HepG2 (cell line): ENCODE data around the gene DCLK1.

Experiments
- CTCF ChIP-seq: sonication (generic); formaldehyde crosslinking; IDR thresholded peaks from 2 replicates; pipeline ENCODE4 v1.5.0; 2020; ENCODE audit warnings: mild to moderate bottlenecking, missing genetic modification reagents, moderate library complexity
- FOXM1 ChIP-seq: sonication (generic); formaldehyde crosslinking; IDR thresholded peaks from 2 replicates; pipeline ENCODE4 v1.5.0; 2020; ENCODE audit warnings: missing genetic modification reagents
- MAZ ChIP-seq, 2 experiments: sonication (generic) in 1 of 2; formaldehyde crosslinking in 1 of 2; IDR thresholded peaks; 2 replicates each; pipeline versions ENCODE4 v1.5.0 to v1.6.1; 2012 to 2020; ENCODE audit warnings: low read depth in 2 of 2, mild to moderate bottlenecking in 2 of 2, borderline replicate concordance in 1 of 2, improper control_type of control experiment in 1 of 2, low read length in 1 of 2, missing genetic modification reagents in 1 of 2, moderate library complexity in 1 of 2
- NFE2L1 ChIP-seq: sonication (generic); formaldehyde crosslinking; IDR thresholded peaks from 2 replicates; pipeline ENCODE4 v1.4.0; 2020; ENCODE audit warnings: missing genetic modification reagents, mild to moderate bottlenecking, borderline replicate concordance
- RBM22 ChIP-seq: fragments of 200-400 bp; formaldehyde crosslinking; optimal IDR thresholded peaks from 2 replicates; pipeline ENCODE3; 2017; ENCODE audit warnings: mild to moderate bottlenecking, low read length, moderate library complexity
- SOX6 ChIP-seq, 2 experiments: fragments of 450-650 bp in 1 of 2; sonication (generic) in 1 of 2; formaldehyde crosslinking in 1 of 2; IDR thresholded peaks; 2 replicates each; pipeline versions ENCODE4 v1.4.0 to v1.6.1; 2017 to 2020; ENCODE audit warnings: antibody characterized with exemption in 1 of 2, mild to moderate bottlenecking in 1 of 2, missing genetic modification reagents in 1 of 2
- STAT6 ChIP-seq: sonication (generic); formaldehyde crosslinking; IDR thresholded peaks from 2 replicates; pipeline ENCODE4 v1.4.0; 2020; ENCODE audit warnings: missing genetic modification reagents, mild to moderate bottlenecking, borderline replicate concordance
- TAF15 ChIP-seq: fragments of 200-400 bp; formaldehyde crosslinking; IDR thresholded peaks from one replicate; pipeline ENCODE4 v1.6.1; 2018; ENCODE audit warnings: mild to moderate bottlenecking, low read depth, low read length; ENCODE audit not compliant: poor library complexity, severe bottlenecking
- ZNF431 ChIP-seq: sonication (generic); formaldehyde crosslinking; IDR thresholded peaks from 2 replicates; pipeline ENCODE4 v1.9.0; 2022; ENCODE audit warnings: missing genetic modification reagents, low read depth, mild to moderate bottlenecking, borderline replicate concordance
- ZNF724P ChIP-seq: sonication (generic); formaldehyde crosslinking; IDR thresholded peaks from 2 replicates; pipeline ENCODE4 v1.8.0; 2022; ENCODE audit warnings: missing genetic modification reagents, borderline replicate concordance
- ZNF790 ChIP-seq: sonication (generic); formaldehyde crosslinking; IDR thresholded peaks from 2 replicates; pipeline ENCODE4 v1.8.0; 2022; ENCODE audit warnings: missing genetic modification reagents, mild to moderate bottlenecking, borderline replicate concordance
- TF ChIP-seq, protein P1 (sequence below): IDR thresholded peaks from 2 replicates; pipeline ENCODE4 v1.6.1; 2012; ENCODE audit warnings: inconsistent platforms
- TF ChIP-seq, protein P2 (sequence below): IDR thresholded peaks from 2 replicates; pipeline ENCODE4 v1.6.1; 2016; ENCODE audit warnings: low read depth

DNA sequence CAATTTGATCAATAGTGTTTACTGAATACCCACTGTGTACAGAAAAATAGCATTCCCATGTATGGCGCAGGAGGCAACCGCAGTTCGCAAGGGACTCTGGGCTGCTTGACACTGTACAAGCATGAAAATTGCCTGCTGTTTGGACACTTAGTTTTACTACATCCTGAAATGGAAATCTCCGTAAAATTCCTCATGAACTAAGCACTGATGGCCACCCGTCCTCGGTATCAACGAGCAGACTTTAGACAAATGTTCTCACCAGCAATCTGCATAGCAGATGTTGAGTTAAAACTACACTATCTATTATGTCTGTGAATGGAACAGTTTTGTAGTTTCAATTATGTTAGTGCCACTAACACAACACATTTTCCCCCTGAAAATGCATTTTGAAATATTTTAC lies 294.7 kb downstream of the DCLK1 start:
- TF ChIP-seq ZNF431 (no peak), RBM22 (no peak), CTCF (CRISPR knock-in tag) (no peak), TAF15 (no peak), NFE2L1 (no peak), MAZ (IDR thresholded peaks at IDR 0.05; ENCODE audit: borderline replicate concordance, low read depth, low read length) (no peak), MAZ (CRISPR knock-in tag; IDR thresholded peaks at IDR 0.05; ENCODE audit: low read depth) (no peak), STAT6 (CRISPR knock-in tag) (no peak), SOX6 (IDR thresholded peaks at IDR 0.05) (no peak), SOX6 (CRISPR knock-in tag; IDR thresholded peaks at IDR 0.05) (no peak), ZNF724P (CRISPR knock-in tag) (no peak), FOXM1 (CRISPR knock-in tag) (no peak), ZNF790 (CRISPR knock-in tag) (no peak)
- TF ChIP-seq, protein P1, sequence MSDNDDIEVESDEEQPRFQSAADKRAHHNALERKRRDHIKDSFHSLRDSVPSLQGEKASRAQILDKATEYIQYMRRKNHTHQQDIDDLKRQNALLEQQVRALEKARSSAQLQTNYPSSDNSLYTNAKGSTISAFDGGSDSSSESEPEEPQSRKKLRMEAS = no peak
- TF ChIP-seq, protein P2, sequence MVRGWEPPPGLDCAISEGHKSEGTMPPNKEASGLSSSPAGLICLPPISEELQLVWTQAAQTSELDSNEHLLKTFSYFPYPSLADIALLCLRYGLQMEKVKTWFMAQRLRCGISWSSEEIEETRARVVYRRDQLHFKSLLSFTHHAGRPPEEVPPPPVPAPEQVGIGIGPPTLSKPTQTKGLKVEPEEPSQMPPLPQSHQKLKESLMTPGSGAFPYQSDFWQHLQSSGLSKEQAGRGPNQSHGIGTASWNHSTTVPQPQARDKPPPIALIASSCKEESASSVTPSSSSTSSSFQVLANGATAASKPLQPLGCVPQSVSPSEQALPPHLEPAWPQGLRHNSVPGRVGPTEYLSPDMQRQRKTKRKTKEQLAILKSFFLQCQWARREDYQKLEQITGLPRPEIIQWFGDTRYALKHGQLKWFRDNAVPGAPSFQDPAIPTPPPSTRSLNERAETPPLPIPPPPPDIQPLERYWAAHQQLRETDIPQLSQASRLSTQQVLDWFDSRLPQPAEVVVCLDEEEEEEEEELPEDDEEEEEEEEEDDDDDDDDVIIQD (CRISPR knock-in tag) = no peak
